Stimulated activated memory B cell treated with anti-CD40 and anti-IgM and Interleukin-4, amounts not matched to agents 10 μg/mL and 1 μg/mL and 100 μg/mL, for 72 hours (primary cell): Measurements from ENCODE around the gene AFDN.

Experiments used
- ATAC-seq: fragments of 150-1000 bp; cut with Tn5 transposase; 2 replicates; pipeline ENCODE4 v1.10.0; 2021
- H3K27ac Mint-ChIP-seq: one replicate; pipeline ENCODE4 v1.8.0; 2022; ENCODE audit warnings: mild to moderate bottlenecking, mixed read lengths
- H3K27me3 Mint-ChIP-seq: one replicate; pipeline ENCODE4 v1.8.0; 2022; ENCODE audit warnings: mixed read lengths
- H3K36me3 Mint-ChIP-seq: one replicate; pipeline ENCODE4 v1.8.0; 2022; ENCODE audit warnings: mixed read lengths
- H3K4me1 Mint-ChIP-seq: one replicate; pipeline ENCODE4 v1.8.0; 2022; ENCODE audit warnings: mixed read lengths
- H3K4me3 Mint-ChIP-seq: one replicate; pipeline ENCODE4 v1.8.0; 2022; ENCODE audit warnings: mild to moderate bottlenecking, moderate library complexity, mixed read lengths
- H3K9me3 Mint-ChIP-seq: one replicate; pipeline ENCODE4 v1.8.0; 2022; ENCODE audit warnings: mixed read lengths

Gene AFDN

DNA sequence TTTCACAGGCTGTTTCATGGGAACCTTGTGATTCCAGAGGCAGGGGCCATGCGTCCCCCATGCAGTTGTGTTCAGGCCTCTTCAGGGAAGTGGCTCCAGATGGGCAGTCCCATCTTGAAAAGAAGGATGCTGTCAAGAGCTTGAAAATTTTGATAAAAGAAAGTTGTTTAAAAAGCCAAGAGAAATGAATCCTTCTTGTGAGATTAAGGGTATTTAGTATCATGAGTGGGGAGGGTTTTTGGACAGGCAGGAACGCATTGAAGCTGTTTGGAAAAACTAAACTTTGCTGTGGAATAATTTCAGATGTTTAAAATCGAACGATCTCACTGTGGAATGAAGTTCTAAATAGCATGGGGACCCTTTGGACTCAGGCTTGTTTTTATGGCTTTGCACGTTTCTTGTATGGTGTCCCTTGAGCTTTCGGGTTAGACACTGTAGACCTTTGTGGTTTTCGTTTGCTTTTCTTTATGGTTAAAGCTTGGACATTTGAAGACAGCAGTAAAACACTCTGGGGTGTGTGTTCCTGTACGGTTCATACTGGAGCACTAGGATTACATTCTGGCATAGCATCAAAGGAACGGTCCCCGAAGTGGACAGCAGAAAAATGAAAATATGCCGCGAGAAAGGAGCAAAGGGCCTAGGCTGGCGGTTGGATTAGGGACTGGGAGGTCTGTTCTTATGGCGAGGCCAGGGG lies 188.9 kb downstream of the AFDN start:
- peaks cover 25% of the 10 kb centered on the region for H3K9me3 Mint-ChIP-seq
- no peaks in the 10 kb centered on the region for H3K36me3 Mint-ChIP-seq
- H3K27me3 Mint-ChIP-seq, result peaks cover 15% of the 10 kb centered on the region
- no peak overlapping the region for H3K27ac Mint-ChIP-seq
- ATAC-seq, result no peak
- no peak overlapping the region for H3K4me3 Mint-ChIP-seq
- H3K4me1 Mint-ChIP-seq, result no peaks in the 10 kb centered on the region

- peaks cover 19% of the 10 kb centered on the region for H3K9me3 Mint-ChIP-seq
- H3K36me3 Mint-ChIP-seq, result no peaks in the 10 kb centered on the region
- H3K4me1 Mint-ChIP-seq, result no peaks in the 10 kb centered on the region
- peaks cover 15% of the 10 kb centered on the region for H3K27me3 Mint-ChIP-seq
- H3K4me3 Mint-ChIP-seq, result no peak overlapping the region
- no peak for ATAC-seq
- H3K27ac Mint-ChIP-seq, result no peak overlapping the region
Observed at GRCh38 chr6:168016176-168016620, 189.5 kb downstream of the AFDN start.

DNA sequence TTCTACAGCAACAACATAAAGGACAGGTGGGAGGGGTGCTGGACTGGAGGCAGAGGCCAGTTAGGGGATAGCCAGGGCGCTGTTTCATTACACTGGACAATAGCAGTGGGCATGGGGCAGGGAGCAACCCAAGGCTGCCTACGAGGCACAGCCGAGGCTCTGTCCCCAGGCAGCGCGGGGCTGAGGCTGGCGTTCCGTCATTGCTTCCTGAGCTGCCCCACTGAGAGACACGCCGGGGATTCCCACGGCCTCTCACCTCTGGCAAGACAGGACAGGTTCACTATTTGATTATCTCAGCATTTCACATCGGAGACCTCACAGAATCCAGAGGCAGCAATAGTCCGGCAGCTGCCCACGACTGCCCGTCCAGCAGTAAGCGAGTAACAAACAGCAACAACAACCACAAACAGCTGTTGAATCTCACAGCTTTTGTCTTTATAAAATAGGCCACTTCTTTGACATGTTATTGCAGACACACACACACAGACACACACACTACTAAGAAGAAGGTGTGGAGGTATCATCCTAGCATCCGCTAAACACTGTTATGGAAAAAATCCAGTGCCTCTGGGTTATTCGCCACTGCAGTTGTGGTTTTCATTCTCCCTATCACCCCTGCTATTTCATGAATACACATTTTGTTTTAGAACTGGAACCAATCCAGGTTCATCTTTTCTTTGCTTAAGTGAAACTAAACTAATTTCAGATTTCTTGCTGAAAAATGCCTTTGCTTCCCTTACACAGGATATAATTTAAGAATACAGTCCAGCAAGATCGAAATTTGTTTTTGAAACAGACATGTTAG lies 190.2 kb downstream of the AFDN start:
- Mint-ChIP-seq H3K4me3 (no peak overlapping the region), H3K4me1 (no peaks in the 10 kb centered on the region), H3K27me3 (peaks cover 15% of the 10 kb centered on the region), H3K36me3 (no peaks in the 10 kb centered on the region), H3K9me3 (peaks cover 16% of the 10 kb centered on the region), H3K27ac (no peak overlapping the region)
- no peak for ATAC-seq

DNA sequence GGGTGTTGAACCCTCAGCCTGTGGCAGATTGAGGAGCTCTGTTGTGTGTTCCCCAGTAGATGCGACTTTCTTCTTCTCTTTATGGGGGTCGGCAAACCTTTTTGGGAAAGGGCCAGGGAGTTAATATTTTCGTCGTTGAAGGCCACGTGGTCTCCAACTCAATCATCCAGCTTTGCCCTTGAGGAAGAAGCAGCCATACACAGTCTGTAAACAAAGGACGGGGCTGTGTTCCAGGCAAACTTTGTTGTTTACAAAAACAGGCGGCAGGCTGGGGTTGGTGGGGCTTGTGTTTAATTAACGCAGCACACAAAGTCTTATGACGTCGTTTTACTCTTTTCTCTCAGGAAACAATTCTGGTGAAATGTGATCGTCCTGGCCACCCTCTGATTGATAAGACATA lies 190.9 kb downstream of the AFDN start:
- peaks cover 21% of the 10 kb centered on the region for H3K27me3 Mint-ChIP-seq
- no peaks in the 10 kb centered on the region for H3K36me3 Mint-ChIP-seq
- peaks cover 10% of the 10 kb centered on the region for H3K9me3 Mint-ChIP-seq

GRCh38 chr6:168018664-168019063 lies 192.0 kb downstream of the AFDN start:
- Mint-ChIP-seq H3K27ac (no peak overlapping the region), H3K36me3 (no peaks in the 10 kb centered on the region), H3K4me1 (no peaks in the 10 kb centered on the region), H3K9me3 (peaks cover 10% of the 10 kb centered on the region), H3K4me3 (no peak overlapping the region), H3K27me3 (peaks cover 23% of the 10 kb centered on the region)
- no peak for ATAC-seq

More for the DNA sequence above, 190.9 kb downstream of the AFDN start:
- no peak for ATAC-seq
- no peak overlapping the region for H3K4me3 Mint-ChIP-seq
- H3K4me1 Mint-ChIP-seq, result no peaks in the 10 kb centered on the region
- H3K27ac Mint-ChIP-seq, result no peak overlapping the region

- H3K27me3 Mint-ChIP-seq, result peaks cover 33% of the 10 kb centered on the region
- peaks cover 7% of the 10 kb centered on the region for H3K9me3 Mint-ChIP-seq
- no peaks in the 10 kb centered on the region for H3K4me1 Mint-ChIP-seq
- no peaks in the 10 kb centered on the region for H3K36me3 Mint-ChIP-seq
- no peak for ATAC-seq
- no peak overlapping the region for H3K4me3 Mint-ChIP-seq
- no peak overlapping the region for H3K27ac Mint-ChIP-seq
Observed at GRCh38 chr6:168020242-168020641, 193.5 kb downstream of the AFDN start.

- Mint-ChIP-seq H3K36me3 (no peaks in the 10 kb centered on the region), H3K9me3 (peaks cover 7% of the 10 kb centered on the region), H3K27me3 (peaks cover 24% of the 10 kb centered on the region), H3K4me3 (no peak overlapping the region), H3K4me1 (no peaks in the 10 kb centered on the region), H3K27ac (no peak overlapping the region)
- no peak for ATAC-seq
Observed at GRCh38 chr6:168021581-168021980, 194.9 kb downstream of the AFDN start.
